ENCODE data around the gene CASP7.
"Not testable (repeated sequence)": the region's sequence is repeated elsewhere in the genome, so short reads cannot be mapped to it uniquely, and the experiment has no call there.

CASP7 gene

DNA sequence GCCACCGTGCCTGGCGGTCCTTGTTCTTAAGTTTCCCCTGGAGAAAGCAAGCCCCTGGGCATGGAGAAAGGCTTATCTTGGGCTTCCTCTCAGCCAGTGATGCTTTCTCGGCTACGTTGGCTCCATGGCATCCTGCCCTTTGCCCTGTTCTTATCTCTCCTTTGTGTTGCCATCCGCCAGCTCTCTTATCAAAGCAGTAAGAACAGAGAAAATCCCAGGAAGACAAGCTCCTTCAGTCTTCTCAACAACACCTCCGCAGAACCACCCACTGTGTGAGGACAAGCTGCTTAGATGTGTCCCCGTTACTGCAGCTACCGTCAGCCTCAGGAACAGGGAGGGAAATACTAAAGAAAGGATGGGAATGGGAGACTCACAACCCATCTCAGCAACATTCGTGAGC lies 75.1 kb downstream of the CASP7 start:
- DNase-seq, result no peak

DNA sequence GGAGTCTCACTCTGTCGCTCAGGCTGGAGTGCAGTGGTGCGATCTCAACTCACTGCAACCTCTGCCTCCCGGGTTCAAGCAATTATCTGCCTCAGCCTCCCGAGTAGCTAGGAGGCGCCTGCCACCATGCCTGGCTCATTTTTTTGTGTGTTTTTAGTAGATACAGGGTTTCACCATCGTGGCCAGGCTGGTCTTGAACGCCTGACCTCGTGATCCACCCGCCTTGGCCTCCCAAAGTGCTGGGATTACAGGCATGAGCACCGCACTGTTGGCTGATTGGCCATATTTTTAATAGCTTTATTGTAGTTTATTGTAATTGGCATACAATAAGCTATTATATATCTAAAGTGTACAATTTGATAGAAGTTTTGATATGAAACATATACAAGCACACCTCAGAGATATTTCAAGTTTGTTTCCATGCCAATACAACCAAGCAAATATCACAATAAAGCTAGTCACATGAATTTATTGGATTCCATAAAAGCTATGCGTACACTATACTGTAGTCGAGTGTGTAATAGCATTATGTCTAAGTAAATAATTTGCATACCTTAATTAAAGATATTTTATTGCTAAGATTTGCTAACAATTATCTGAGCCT lies 77.3 kb downstream of the CASP7 start:
- DNase-seq, result no peak

DNA sequence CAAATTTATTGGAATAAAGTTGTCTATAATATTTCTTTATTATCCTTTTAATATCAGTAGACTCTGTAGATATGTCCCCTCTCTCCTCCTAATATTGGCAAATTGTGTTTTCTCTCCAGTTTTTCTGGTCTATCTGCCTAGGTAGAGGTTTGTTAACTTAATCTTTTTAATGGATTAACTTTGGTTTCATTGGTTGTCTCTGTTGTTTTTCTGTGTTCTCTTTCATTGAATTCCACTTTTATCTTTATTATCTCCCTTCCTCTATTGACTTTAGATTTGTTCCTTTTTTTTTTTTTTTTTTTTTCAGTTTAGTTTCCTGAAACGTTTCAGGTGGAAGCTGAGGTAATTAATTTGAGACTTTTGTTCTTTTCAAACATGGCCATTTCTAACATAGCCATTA lies 82.4 kb downstream of the CASP7 start:
- no peak for DNase-seq

DNA sequence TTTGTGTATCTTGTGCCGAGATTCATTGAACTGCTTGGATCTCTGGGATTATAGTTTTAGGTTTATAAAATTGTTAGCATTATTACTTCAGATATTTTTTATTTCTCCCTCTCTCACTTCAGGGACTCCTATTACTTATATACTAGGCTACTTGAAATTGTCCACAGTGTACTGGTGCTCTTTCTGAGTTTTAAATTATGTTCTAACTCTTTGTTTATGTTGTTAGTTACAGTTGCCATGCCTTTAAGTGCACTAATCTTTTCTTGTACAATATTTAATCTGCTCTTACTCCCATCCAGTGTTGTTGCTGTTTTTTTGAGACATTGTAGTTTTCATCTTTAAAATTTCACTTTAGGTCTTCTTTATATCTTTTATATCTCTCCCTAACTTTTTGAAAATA lies 84.9 kb downstream of the CASP7 start:
- DNase-seq, result no peak

DNA sequence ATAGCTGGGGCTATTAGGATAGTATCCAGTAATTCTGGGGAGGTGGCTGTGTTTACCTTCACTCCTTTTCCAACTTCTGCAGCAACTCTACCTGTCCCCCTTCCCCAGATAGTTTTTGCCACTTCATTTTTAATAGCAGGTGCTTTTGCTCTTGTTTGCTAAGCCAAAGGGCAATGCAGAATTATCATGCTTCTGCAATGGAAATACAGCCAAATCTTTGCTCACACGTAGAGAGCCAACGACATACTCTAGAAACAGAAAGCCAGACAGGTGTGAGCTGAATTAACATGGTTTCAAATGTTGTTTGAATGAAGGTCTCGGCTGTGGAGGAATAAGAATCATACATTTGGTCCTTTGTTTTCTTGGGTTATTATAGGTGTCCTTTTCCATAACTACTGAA lies 86.2 kb downstream of the CASP7 start:
- DNase-seq, result no peak

DNA sequence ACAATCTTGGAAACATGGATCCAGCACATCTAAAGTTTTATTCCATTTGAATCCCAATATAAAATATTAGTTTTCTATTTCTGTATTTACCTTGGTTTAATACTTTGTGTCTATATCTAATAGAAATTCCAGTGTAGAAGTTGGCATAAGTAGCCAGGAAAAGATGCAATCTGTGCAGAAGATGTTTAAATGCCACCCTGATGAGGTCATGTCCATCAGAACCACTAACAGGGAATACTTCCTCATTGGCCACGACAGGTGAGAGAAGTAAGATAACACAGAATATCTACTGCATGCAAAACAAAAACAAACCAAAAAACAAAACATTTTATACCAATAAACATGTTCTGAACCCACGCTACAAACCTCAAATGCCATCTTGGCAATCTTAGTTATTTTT lies 87.5 kb downstream of the CASP7 start:
- no peak for DNase-seq

DNA sequence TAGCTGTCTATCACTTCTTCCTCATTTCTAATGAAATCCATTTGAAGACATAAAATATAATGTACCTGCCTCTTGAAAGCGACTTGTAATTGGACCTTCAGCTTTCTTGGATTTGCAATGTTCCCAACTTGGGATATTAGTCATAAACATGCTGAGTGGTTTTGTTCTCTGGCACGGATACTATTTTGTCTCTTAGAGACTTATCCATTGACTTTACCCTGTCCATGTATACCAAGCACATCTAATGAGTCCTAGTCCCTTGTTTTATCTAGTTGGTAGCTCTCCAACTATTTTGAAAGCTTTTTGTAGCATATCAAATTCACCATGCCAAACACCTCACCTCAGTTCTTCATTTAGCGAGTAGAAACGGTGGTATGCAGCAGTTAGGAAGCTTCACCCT lies 90.6 kb downstream of the CASP7 start:
- DNase-seq, result no peak

DNA sequence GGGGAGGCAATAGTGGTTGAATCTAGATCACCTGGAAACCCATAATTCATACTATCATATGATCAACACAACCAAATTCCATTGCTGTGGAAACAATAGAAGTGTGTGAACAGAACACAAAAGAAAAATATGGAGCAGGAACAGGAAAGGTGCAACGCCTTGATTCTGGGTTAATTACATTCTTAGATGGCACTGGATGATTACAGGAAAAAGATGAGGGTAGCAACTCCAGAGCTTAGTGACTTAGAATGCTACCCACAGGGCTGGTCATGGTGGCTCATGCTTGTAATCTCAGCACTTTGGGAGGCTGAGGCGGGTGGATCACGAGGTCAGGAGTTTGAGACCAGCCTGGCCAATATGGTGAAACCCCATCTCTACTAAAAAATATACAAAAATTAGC lies 91.4 kb downstream of the CASP7 start:
- DNase-seq, result not testable (repeated sequence)

DNA sequence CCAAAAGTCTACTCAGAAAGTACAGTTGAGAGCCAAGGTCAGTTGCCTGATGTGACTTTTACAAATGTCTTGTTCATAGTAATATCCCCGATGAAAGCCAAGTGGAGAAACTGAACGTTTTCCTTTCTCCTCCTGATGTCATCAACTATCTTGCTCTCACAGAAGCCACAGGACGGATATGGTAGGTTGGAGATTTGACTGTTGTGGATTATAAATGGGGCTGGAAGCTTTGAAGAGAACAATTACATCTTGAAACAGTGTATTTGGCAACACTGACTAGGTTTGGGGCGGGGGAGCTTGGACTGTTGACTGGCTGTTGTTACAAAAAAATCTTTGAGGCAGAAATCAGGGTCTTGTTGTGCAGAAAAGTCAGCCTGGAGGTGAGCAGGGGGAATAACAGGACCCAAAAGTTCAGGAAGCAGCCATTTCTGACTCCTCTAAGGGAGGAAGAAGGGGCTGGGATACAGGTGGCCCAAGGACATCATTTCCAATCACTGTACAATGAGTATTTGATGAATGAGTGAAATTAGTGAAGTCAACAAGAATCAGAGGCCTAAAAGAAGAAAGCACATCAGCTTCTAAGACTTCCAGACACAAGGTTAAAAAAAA lies 96.1 kb downstream of the CASP7 start:
- DNase-seq, result no peak

DNA sequence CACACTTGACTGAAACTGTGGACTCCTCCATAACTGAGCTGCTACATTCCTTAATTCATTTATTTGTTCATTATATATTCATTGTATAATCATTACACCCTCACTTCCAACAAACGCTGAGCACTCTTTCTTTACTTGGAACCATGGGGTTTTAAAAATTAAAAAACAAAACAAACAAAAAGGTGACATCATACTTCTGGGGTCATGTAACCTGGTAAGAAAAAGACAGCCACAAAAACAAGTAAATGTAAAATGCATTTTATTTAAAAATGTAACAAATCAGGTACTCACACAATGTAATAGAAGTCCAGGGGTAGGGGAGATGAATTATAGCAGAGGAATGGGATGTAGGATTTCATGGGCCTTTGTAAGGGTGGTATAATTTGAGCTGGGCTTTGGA lies 96.8 kb downstream of the CASP7 start:
- DNase-seq, result no peak
